GM23338 (cell line): ENCODE data around the gene MS4A15. TPM values are rescaled to one million over a fixed set of nuclear protein-coding genes. Genes with fewer than 3 reads are reported as not detected.

Source experiments
- ATAC-seq: fragments of 200-7000 bp; cut with Tn5 transposase; 3 replicates; pipeline ENCODE4 v1.9.1; 2020
- DNase-seq: peaks from one replicate; pipeline ENCODE4 v3.0.0-alpha.2; 2015; ENCODE audit warnings: low spot score
- H2AFZ ChIP-seq: fragments of 200-600 bp; sonication (generic); 2 replicates; pipeline ENCODE4 v1.8.0; 2016; ENCODE audit warnings: antibody characterized with exemption, mild to moderate bottlenecking, moderate library complexity
- H3F3A ChIP-seq: fragments of 200-600 bp; sonication (generic); replicated peaks from 2 replicates; pipeline ENCODE4 v1.8.0; 2017; ENCODE audit warnings: antibody characterized with exemption, mixed run types, low read depth
- H3K27ac ChIP-seq: fragments of 200-600 bp; sonication (generic); 2 replicates; pipeline ENCODE4 v1.6.1; 2016; ENCODE audit warnings: low read depth
- H3K27me3 ChIP-seq: fragments of 200-600 bp; sonication (generic); 2 replicates; pipeline ENCODE4 v1.8.0; 2016; ENCODE audit warnings: mild to moderate bottlenecking, mixed run types, moderate library complexity; ENCODE audit not compliant: insufficient read depth
- H3K36me3 ChIP-seq: fragments of 200-600 bp; sonication (generic); 2 replicates; pipeline ENCODE4 v1.8.0; 2016; ENCODE audit warnings: mild to moderate bottlenecking; ENCODE audit not compliant: insufficient read depth
- H3K4me1 ChIP-seq: fragments of 200-600 bp; sonication (generic); 2 replicates; pipeline ENCODE4 v1.8.0; 2016; ENCODE audit warnings: mild to moderate bottlenecking, moderate library complexity; ENCODE audit not compliant: insufficient read depth
- H3K4me2 ChIP-seq: fragments of 200-600 bp; sonication (generic); 2 replicates; pipeline ENCODE4 v1.7.1; 2017; ENCODE audit warnings: mixed run types
- H3K4me3 ChIP-seq: fragments of 200-600 bp; sonication (generic); 2 replicates; pipeline ENCODE4 v1.6.1; 2016; ENCODE audit warnings: mixed run types
- H3K79me2 ChIP-seq: fragments of 200-600 bp; sonication (generic); replicated peaks from 2 replicates; pipeline ENCODE4 v1.8.0; 2017; ENCODE audit warnings: mild to moderate bottlenecking; ENCODE audit not compliant: insufficient read depth
- H3K9me2 ChIP-seq: fragments of 200-600 bp; sonication (generic); 2 replicates; pipeline ENCODE4 v1.8.0; 2017; ENCODE audit not compliant: insufficient read depth
- H4K20me1 ChIP-seq: fragments of 200-600 bp; sonication (generic); replicated peaks from 2 replicates; pipeline ENCODE4 v1.8.0; 2017; ENCODE audit warnings: mild to moderate bottlenecking; ENCODE audit not compliant: insufficient read depth
- H3K27ac Mint-ChIP-seq: 2 replicates; pipeline ENCODE4 v1.8.0; 2020; ENCODE audit warnings: inconsistent platforms, mild to moderate bottlenecking, moderate library complexity, mixed read lengths
- H3K27me3 Mint-ChIP-seq: 3 replicates; pipeline ENCODE4 v1.8.0; 2022; ENCODE audit warnings: low read depth, mild to moderate bottlenecking, moderate library complexity, mixed read lengths, inconsistent platforms; ENCODE audit not compliant: insufficient read depth, poor library complexity
- H3K36me3 Mint-ChIP-seq: 3 replicates; pipeline ENCODE4 v1.8.0; 2021; ENCODE audit warnings: low read depth, mild to moderate bottlenecking, inconsistent platforms, moderate library complexity, mixed read lengths
- H3K4me1 Mint-ChIP-seq: 3 replicates; pipeline ENCODE4 v1.8.0; 2020; ENCODE audit warnings: mild to moderate bottlenecking, inconsistent platforms, mixed read lengths
- H3K4me3 Mint-ChIP-seq: 3 replicates; pipeline ENCODE4 v1.8.0; 2021; ENCODE audit warnings: moderate library complexity, mild to moderate bottlenecking, inconsistent platforms, mixed read lengths
- H3K9me3 Mint-ChIP-seq: 3 replicates; pipeline ENCODE4 v1.8.0; 2020; ENCODE audit warnings: moderate library complexity, mild to moderate bottlenecking, inconsistent platforms, mixed read lengths
- CTCF ChIP-seq, 2 experiments: fragments of 200-600 bp in 1 of 2; sonication (generic) in 1 of 2; conservative IDR thresholded peaks; 2 replicates each; pipeline versions ENCODE4 v1.5.1 to v1.6.1; 2016 to 2017; ENCODE audit warnings: antibody characterized with exemption in 2 of 2, low read depth in 2 of 2, mild to moderate bottlenecking in 2 of 2, moderate library complexity in 1 of 2
- ETS1 ChIP-seq: IDR thresholded peaks from 2 replicates; pipeline ENCODE4 v1.6.1; 2016; ENCODE audit warnings: antibody characterized with exemption
- POLR2AphosphoS5 ChIP-seq: IDR thresholded peaks from 2 replicates; pipeline ENCODE4 v1.6.1; 2016; ENCODE audit warnings: antibody characterized with exemption, low read depth
- REST ChIP-seq: IDR thresholded peaks from one replicate; pipeline ENCODE4 v1.6.1; 2018; ENCODE audit warnings: antibody characterized with exemption; ENCODE audit not compliant: unreplicated experiment
- STAT1 ChIP-seq: IDR thresholded peaks from one replicate; pipeline ENCODE4 v1.6.1; 2016; ENCODE audit warnings: antibody characterized with exemption; ENCODE audit not compliant: unreplicated experiment
- ZNF114 ChIP-seq: fragments of 250-450 bp; sonication (Bioruptor Pico); IDR thresholded peaks from 2 replicates; pipeline ENCODE4 v1.5.0; 2020; ENCODE audit warnings: mild to moderate bottlenecking, moderate library complexity
- ZNF462 ChIP-seq: fragments of 250-450 bp; sonication (Bioruptor Pico); IDR thresholded peaks from 2 replicates; pipeline ENCODE4 v1.5.0; 2020; ENCODE audit warnings: mild to moderate bottlenecking, moderate library complexity
- polyA plus RNA-seq: library from polyadenylated mRNA; unstranded; fragments of >200 nt; fragmentation: Nextera tagmentation; extraction: Ambion mirVana; gene quantifications from 2 replicates; pipeline ENCODE4 v1.2.1, GENCODE V29; 2016
- total RNA-seq: library from RNA; depleted of rRNA; stranded (reverse); fragments of >200 nt; shearing (Covaris generic); gene quantifications from 2 replicates; pipeline ENCODE4 v1.2.3, GENCODE V29; 2014

The MS4A15 gene
- total and polyA plus RNA-seq, 2 experiments from 2014 or later: 0.44 TPM; not detected in 1

GRCh38 chr11:60771879-60772525, 15.3 kb downstream of the MS4A15 start (continued):
- no peak for TF ChIP-seq REST
- no peak for TF ChIP-seq POLR2AphosphoS5
- TF ChIP-seq ZNF114: no peak

GRCh38 chr11:60772666-60773065, 16.0 kb downstream of the MS4A15 start:
- no peak overlapping the region for H3K27ac Mint-ChIP-seq
- no peaks in the 10 kb centered on the region for H3K36me3 ChIP-seq
- peaks cover 13% of the 10 kb centered on the region for H3K27me3 Mint-ChIP-seq
- no peak overlapping the region for H3K4me3 Mint-ChIP-seq
- H3K27ac ChIP-seq: no peak overlapping the region
- no peaks in the 10 kb centered on the region for H3K36me3 Mint-ChIP-seq
- H2AFZ ChIP-seq: no peak overlapping the region
- H3K4me2 ChIP-seq: no peak overlapping the region
- H3F3A ChIP-seq: no peaks in the 10 kb centered on the region
- peaks cover 9% of the 10 kb centered on the region; the same call in 2 of the 3 replicates for H3K4me1 Mint-ChIP-seq
- no peaks in the 10 kb centered on the region for H4K20me1 ChIP-seq
- no peak overlapping the region for H3K4me3 ChIP-seq
- H3K4me1 ChIP-seq: no peaks in the 10 kb centered on the region
- no peak for DNase-seq
- ATAC-seq: no peak
- peaks cover 9% of the 10 kb centered on the region; the same call in 1 of the 2 replicates for H3K27me3 ChIP-seq
- H3K79me2 ChIP-seq: no peaks in the 10 kb centered on the region
- H3K9me2 ChIP-seq: no peaks in the 10 kb centered on the region; the same call in 1 of the 2 replicates
- H3K9me3 Mint-ChIP-seq: peaks cover 3% of the 10 kb centered on the region; the same call in 2 of the 3 replicates
- TF ChIP-seq ETS1 (no peak), ZNF114 (no peak), POLR2AphosphoS5 (no peak), REST (no peak), ZNF462 (CRISPR knock-in tag) (no peak), CTCF (conservative IDR thresholded peaks at IDR 0.05; ENCODE audit: low read depth in 2 of 2) (no peak), STAT1 (no peak)
